ENCODE measurements around the gene CDCA5. TPM values are rescaled to one million over a fixed set of nuclear protein-coding genes. Genes with fewer than 3 reads are reported as not detected.

The CDCA5 gene
- total RNA-seq, 1 donor from 2014 or later: 1.7 TPM

DNA sequence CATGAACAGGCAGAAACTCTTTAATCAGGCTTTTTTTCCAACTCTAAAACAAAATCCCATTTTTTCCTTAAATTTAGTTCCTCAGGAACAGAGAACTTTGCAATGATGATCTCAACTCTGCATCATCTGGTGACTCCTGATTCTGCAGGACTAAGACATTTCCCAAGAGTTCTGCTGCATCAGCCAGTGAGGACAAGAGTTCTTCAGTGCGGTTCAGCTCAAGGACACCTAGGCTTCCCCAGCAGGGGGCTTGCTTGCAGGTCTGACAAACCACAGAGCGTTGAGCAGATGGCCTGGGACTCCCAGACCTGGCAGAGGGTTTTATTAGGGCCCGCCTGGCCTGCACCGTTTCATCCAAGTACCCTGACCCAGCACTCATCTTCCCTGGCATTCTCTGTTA, 6.4 kb downstream of the CDCA5 start:
- no peak overlapping the region for H3K27ac ChIP-seq
- H3K36me3 ChIP-seq: no peaks in the 10 kb centered on the region
- H3K4me1 ChIP-seq: no peaks in the 10 kb centered on the region
- no peaks in the 10 kb centered on the region for H3K9me3 ChIP-seq
- intact Hi-C loops (cut with DNase I): no loop called here
- DNase-seq (no peak), ATAC-seq (no peak)
- H3K4me3 ChIP-seq: no peak overlapping the region
- H3K27me3 ChIP-seq: no peaks in the 10 kb centered on the region
- TF ChIP-seq CTCF (IDR thresholded peaks at IDR 0.05): no peak

DNA sequence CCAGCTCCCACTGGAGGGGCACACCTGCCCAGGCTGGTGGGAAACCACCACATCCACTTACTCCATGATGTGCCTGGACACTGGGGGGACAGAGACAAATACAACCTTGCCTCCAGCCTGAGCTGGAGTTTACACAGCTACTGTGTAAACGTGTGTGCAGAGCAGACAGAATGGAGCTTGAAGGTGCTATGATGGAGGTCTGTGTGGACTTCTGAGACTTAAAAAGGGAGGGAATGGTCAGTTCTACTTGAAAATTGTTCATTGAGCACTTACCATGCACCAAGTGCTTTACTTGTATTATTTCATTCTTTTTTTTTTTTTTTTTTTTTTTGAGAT, 11.2 kb downstream of the CDCA5 start:
- TF ChIP-seq CTCF (IDR thresholded peaks at IDR 0.05): no peak
- no peak for ATAC-seq
- Histone ChIP-seq H3K36me3 (no peaks in the 10 kb centered on the region), H3K27me3 (no peaks in the 10 kb centered on the region), H3K9me3 (no peaks in the 10 kb centered on the region), H3K4me1 (no peaks in the 10 kb centered on the region), H3K27ac (no peak overlapping the region), H3K4me3 (no peak overlapping the region)
- intact Hi-C loops (cut with DNase I): no loop called here
- DNase-seq: no peak

- Histone ChIP-seq H3K27me3 (no peaks in the 10 kb centered on the region), H3K27ac (no peak overlapping the region), H3K36me3 (no peaks in the 10 kb centered on the region), H3K4me3 (no peak overlapping the region), H3K9me3 (no peaks in the 10 kb centered on the region), H3K4me1 (no peaks in the 10 kb centered on the region)
- intact Hi-C loops (cut with DNase I): no loop called here
- DNase-seq (no peak), ATAC-seq (no peak)
- TF ChIP-seq CTCF (IDR thresholded peaks at IDR 0.05): no peak
These were observed 11.8 kb downstream of the CDCA5 start for GRCh38 chr11:65071907-65072630.

DNA sequence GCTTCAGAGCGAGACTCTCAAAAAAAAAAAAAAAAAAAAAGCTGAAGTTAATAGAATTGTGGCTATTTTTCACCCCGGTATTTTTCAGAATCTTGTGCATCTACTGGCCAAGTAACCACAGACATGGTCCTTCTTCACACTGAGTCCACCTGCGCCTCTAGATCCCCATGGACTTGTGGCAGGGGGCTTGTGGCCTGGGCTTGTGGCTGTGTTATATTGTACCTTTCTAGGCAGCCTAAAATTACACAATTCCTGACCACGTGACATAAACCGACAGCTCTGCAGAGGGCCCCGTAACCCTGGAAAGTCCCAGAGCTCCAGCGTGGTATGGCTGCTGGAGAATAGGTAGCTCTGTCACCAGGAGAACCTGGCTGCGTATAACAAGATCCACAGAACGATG, 14.6 kb downstream of the CDCA5 start:
- TF ChIP-seq CTCF (IDR thresholded peaks at IDR 0.05): no peak
- H3K4me1 ChIP-seq: no peaks in the 10 kb centered on the region
- no peak overlapping the region for H3K27ac ChIP-seq
- H3K4me3 ChIP-seq: no peak overlapping the region
- H3K36me3 ChIP-seq: no peaks in the 10 kb centered on the region
- intact Hi-C loops (cut with DNase I): no loop called here
- no peaks in the 10 kb centered on the region for H3K9me3 ChIP-seq
- no peak for ATAC-seq
- H3K27me3 ChIP-seq: no peaks in the 10 kb centered on the region
- no peak for DNase-seq

- no peak overlapping the region for H3K4me3 ChIP-seq
- TF ChIP-seq CTCF (IDR thresholded peaks at IDR 0.05): no peak
- ATAC-seq (no peak), DNase-seq (no peak)
- H3K4me1 ChIP-seq: no peaks in the 10 kb centered on the region
- no peaks in the 10 kb centered on the region for H3K27me3 ChIP-seq
- no peak overlapping the region for H3K27ac ChIP-seq
- intact Hi-C loops (cut with DNase I): no loop called here
- no peaks in the 10 kb centered on the region for H3K36me3 ChIP-seq
- H3K9me3 ChIP-seq: no peaks in the 10 kb centered on the region
These were observed 16.4 kb downstream of the CDCA5 start for GRCh38 chr11:65067446-65067845.

DNA sequence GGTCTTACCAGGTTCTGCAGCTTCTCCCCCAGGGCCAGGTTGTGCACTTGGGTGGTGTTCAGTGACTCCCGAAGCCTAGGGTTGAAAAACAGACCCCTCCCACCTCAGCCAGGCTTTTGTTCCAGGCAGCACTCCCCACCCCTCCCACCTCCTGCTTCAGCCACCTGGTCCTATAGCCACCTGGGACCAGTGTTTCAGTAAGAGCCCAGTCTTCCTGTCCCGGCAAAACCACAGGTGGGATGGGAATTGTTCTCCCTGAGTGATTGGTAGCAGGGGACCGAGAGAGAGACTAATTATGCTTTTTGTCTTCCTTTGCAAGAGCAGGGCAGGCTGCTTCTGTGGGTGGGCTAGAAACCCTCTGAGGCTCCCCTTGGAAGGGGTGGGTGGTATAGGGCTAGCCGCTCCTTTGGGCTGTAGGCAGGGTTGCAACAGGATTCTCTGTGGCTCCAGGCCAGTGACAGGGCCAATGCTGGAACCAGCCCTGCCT, 17.0 kb downstream of the CDCA5 start:
- no peak overlapping the region for H3K4me3 ChIP-seq
- ATAC-seq (no peak), DNase-seq (no peak)
- intact Hi-C loops (cut with DNase I): no loop called here
- H3K27ac ChIP-seq: no peak overlapping the region
- H3K9me3 ChIP-seq: no peaks in the 10 kb centered on the region
- no peaks in the 10 kb centered on the region for H3K36me3 ChIP-seq
- no peak for TF ChIP-seq CTCF (IDR thresholded peaks at IDR 0.05)
- no peaks in the 10 kb centered on the region for H3K27me3 ChIP-seq
- H3K4me1 ChIP-seq: no peaks in the 10 kb centered on the region
